SK-N-SH (cell line): Measurements from ENCODE around the gene LRRIQ3. TPM values are rescaled to one million over a fixed set of nuclear protein-coding genes. Genes with fewer than 3 reads are reported as not detected.

ENCODE experiments used
- CTCF ChIA-PET: fragments of 300-600, 350-600 bp; formaldehyde crosslinking; extraction: SDS; loops from one replicate; lab custom pipeline; 2021; lab: Yijun Ruan, JAX
- POLR2A ChIA-PET: fragments of 350-600 bp; sonication (Branson Sonifier 250); formaldehyde crosslinking; extraction: SDS; loops from one replicate; lab custom pipeline; 2020; ENCODE audit warnings: antibody characterized with exemption, inconsistent platforms; lab: Yijun Ruan, JAX
- DNase-seq: peaks from one replicate; pipeline ENCODE4 v3.0.0; 2012
- H2AFZ ChIP-seq: fragments of 200-600 bp; sonication (generic); 2 replicates; pipeline ENCODE4 v1.8.1; 2016; ENCODE audit warnings: antibody characterized with exemption, mild to moderate bottlenecking, low read depth
- H3F3A ChIP-seq: fragments of 200-600 bp; sonication (generic); replicated peaks from 2 replicates; pipeline ENCODE3; 2016; ENCODE audit warnings: antibody characterized with exemption, mild to moderate bottlenecking; ENCODE audit not compliant: insufficient read depth
- H3K27ac ChIP-seq, 2 experiments: fragments of 200-500 bp in 1 of 2; fragments of 200-600 bp in 1 of 2; sonication (Bioruptor generic) in 1 of 2; sonication (generic), shearing (Covaris generic) in 1 of 2; 2 replicates each; pipeline versions ENCODE4 v1.5.1 to v1.6.1; 2014 to 2016; ENCODE audit warnings: low read depth in 2 of 2, inconsistent platforms in 1 of 2, low read length in 1 of 2, mild to moderate bottlenecking in 1 of 2, mixed read lengths in 1 of 2
- H3K27me3 ChIP-seq: fragments of 200-600 bp; sonication (generic), shearing (Covaris generic); 2 replicates; pipeline ENCODE4 v1.6.1; 2016; ENCODE audit warnings: mixed run types; ENCODE audit not compliant: insufficient read depth
- H3K36me3 ChIP-seq, 2 experiments: fragments of 200-500 bp in 1 of 2; fragments of 200-600 bp in 1 of 2; sonication (Bioruptor generic) in 1 of 2; sonication (generic) in 1 of 2; replicated peaks in 1 of 2; 2 replicates each; pipeline versions ENCODE3 to v1.5.1; 2014 to 2016; ENCODE audit warnings: low read length in 1 of 2, mild to moderate bottlenecking in 1 of 2; ENCODE audit not compliant: insufficient read depth in 2 of 2, control insufficient read depth in 1 of 2
- H3K4me1 ChIP-seq, 2 experiments: fragments of 200-500 bp in 1 of 2; fragments of 200-600 bp in 1 of 2; sonication (Bioruptor generic) in 1 of 2; sonication (generic), shearing (Covaris generic) in 1 of 2; 2 replicates each; pipeline versions ENCODE4 v1.5.1 to v1.6.1; 2014 to 2016; ENCODE audit warnings: low read depth in 1 of 2, low read length in 1 of 2, mixed run types in 1 of 2; ENCODE audit not compliant: insufficient read depth in 2 of 2, control insufficient read depth in 1 of 2
- H3K4me2 ChIP-seq: fragments of 200-600 bp; sonication (generic), shearing (Covaris generic); 2 replicates; pipeline ENCODE4 v1.6.1; 2017; ENCODE audit warnings: mixed run types
- H3K4me3 ChIP-seq, 2 experiments: fragments of 200-500 bp in 1 of 2; fragments of 200-600 bp in 1 of 2; sonication (Bioruptor generic) in 1 of 2; sonication (generic), shearing (Covaris generic) in 1 of 2; 2 replicates each; pipeline versions ENCODE4 v1.5.1 to v1.8.1; 2014 to 2016; ENCODE audit warnings: low read depth in 2 of 2, inconsistent platforms in 1 of 2, low read length in 1 of 2, mild to moderate bottlenecking in 1 of 2, mixed read lengths in 1 of 2, moderate library complexity in 1 of 2
- H3K79me2 ChIP-seq: fragments of 200-600 bp; sonication (generic); 2 replicates; pipeline ENCODE4 v1.8.1; 2017; ENCODE audit warnings: mild to moderate bottlenecking; ENCODE audit not compliant: insufficient read depth
- H3K9ac ChIP-seq: fragments of 200-600 bp; sonication (generic); 2 replicates; pipeline ENCODE4 v1.6.1; 2017; ENCODE audit warnings: mixed run types
- H3K9me2 ChIP-seq: fragments of 200-600 bp; sonication (generic); 2 replicates; pipeline ENCODE4 v1.6.1; 2017; ENCODE audit warnings: mixed run types
- H3K9me3 ChIP-seq: fragments of 200-600 bp; sonication (generic); 2 replicates; pipeline ENCODE4 v1.6.1; 2017; ENCODE audit warnings: mixed run types, mild to moderate bottlenecking, moderate library complexity
- H4K20me1 ChIP-seq: fragments of 200-600 bp; sonication (generic); 2 replicates; pipeline ENCODE4 v1.6.1; 2017; ENCODE audit warnings: mild to moderate bottlenecking, mixed run types; ENCODE audit not compliant: insufficient read depth
- ELF1 ChIP-seq: IDR thresholded peaks from 2 replicates; pipeline ENCODE4 v1.4.0; 2012
- EP300 ChIP-seq, 2 experiments: IDR thresholded peaks; 2 replicates each; pipeline versions ENCODE4 v1.4.0 to v1.6.1; 2012; ENCODE audit warnings: borderline replicate concordance in 1 of 2, low read depth in 1 of 2, low read length in 1 of 2
- EZH2phosphoT487 ChIP-seq: fragments of 200-600 bp; sonication (generic); IDR thresholded peaks from 2 replicates; pipeline ENCODE4 v1.6.1; 2017; ENCODE audit warnings: low read depth, mixed run types, mild to moderate bottlenecking, antibody characterized with exemption, moderate library complexity, borderline replicate concordance
- FOXM1 ChIP-seq: IDR thresholded peaks from 2 replicates; pipeline ENCODE4 v1.4.0; 2012; ENCODE audit warnings: low read depth, mild to moderate bottlenecking
- GABPA ChIP-seq: IDR thresholded peaks from 2 replicates; pipeline ENCODE4 v1.4.0; 2012; ENCODE audit warnings: low read depth, mild to moderate bottlenecking
- GATA2 ChIP-seq: sonication (generic); formaldehyde crosslinking; IDR thresholded peaks from 2 replicates; pipeline ENCODE4 v1.5.0; 2020; ENCODE audit warnings: mild to moderate bottlenecking, missing genetic modification reagents
- MXI1 ChIP-seq: IDR thresholded peaks from 2 replicates; pipeline ENCODE4 v1.6.1; 2012; ENCODE audit warnings: mild to moderate bottlenecking, low read depth, low read length, improper control_type of control experiment
- PBX3 ChIP-seq: IDR thresholded peaks from 2 replicates; pipeline ENCODE4; 2012
- POLR2AphosphoS5 ChIP-seq: IDR thresholded peaks from 2 replicates; pipeline ENCODE4 v1.6.1; 2012; ENCODE audit warnings: low read depth, low read length
- RAD21 ChIP-seq: IDR thresholded peaks from 2 replicates; pipeline ENCODE4 v1.6.1; 2012; ENCODE audit warnings: mild to moderate bottlenecking, low read length
- REST ChIP-seq: IDR thresholded peaks from 2 replicates; pipeline ENCODE4 v1.6.1; 2012; ENCODE audit warnings: mild to moderate bottlenecking, low read depth, low read length, moderate library complexity
- RFX5 ChIP-seq: IDR thresholded peaks from 2 replicates; pipeline ENCODE4 v1.6.1; 2012; ENCODE audit warnings: mild to moderate bottlenecking, improper control_type of control experiment, low read length
- RXRA ChIP-seq: IDR thresholded peaks from 2 replicates; pipeline ENCODE4 v1.4.0; 2012; ENCODE audit warnings: low read depth, mild to moderate bottlenecking, borderline replicate concordance
- TCF12 ChIP-seq: IDR thresholded peaks from 2 replicates; pipeline ENCODE4 v1.4.0; 2012
- USF1 ChIP-seq: IDR thresholded peaks from 2 replicates; pipeline ENCODE4 v1.4.0; 2012; ENCODE audit warnings: low read depth, borderline replicate concordance
- ZBTB33 ChIP-seq: IDR thresholded peaks from 2 replicates; pipeline ENCODE4 v1.4.0; 2012; ENCODE audit warnings: low read depth, borderline replicate concordance
- WGBS: methylation state at CpG from one replicate; pipeline ENCODE4 v1.1.6; 2017; ENCODE audit warnings: low lambda C conversion rate; 5-methylcytosine and 5-hydroxymethylcytosine counted together
- polyA plus RNA-seq, 3 experiments: library from polyadenylated mRNA; depleted of rRNA; stranded (reverse); fragments of >200 nt; gene quantifications; 2 replicates each; pipeline ENCODE4 v1.2.3, GENCODE V29; 2012

The LRRIQ3 gene
- polyA plus RNA-seq, 1 of the 3 experiments (the other 2 are of a cell fraction), result 0.56 TPM

GRCh38 chr1:74083128-74083527 is 114.8 kb downstream of the LRRIQ3 start:
- no peaks in the 10 kb centered on the region for H3K79me2 ChIP-seq
- H3K9ac ChIP-seq, result no peak overlapping the region
- H3K9me3 ChIP-seq, result no peaks in the 10 kb centered on the region
- H2AFZ ChIP-seq, result no peak overlapping the region
- no peak overlapping the region for H3K4me2 ChIP-seq
- no peaks in the 10 kb centered on the region for H3K36me3 ChIP-seq
- H3F3A ChIP-seq, result no peaks in the 10 kb centered on the region
- no peak overlapping the region for H3K4me3 ChIP-seq
- TF ChIP-seq EZH2phosphoT487 (no peak), MXI1 (no peak), ELF1 (no peak), POLR2AphosphoS5 (no peak), GABPA (no peak), PBX3 (no peak), ZBTB33 (no peak), FOXM1 (no peak), RFX5 (no peak), GATA2 (no peak), TCF12 (no peak), USF1 (no peak), EP300 (IDR thresholded peaks at IDR 0.05; ENCODE audit: borderline replicate concordance in 1 of 2, low read depth in 1 of 2, low read length in 1 of 2) (no peak), RAD21 (no peak), REST (no peak), RXRA (no peak)
- no peak overlapping the region for H3K27ac ChIP-seq
- no peaks in the 10 kb centered on the region for H3K27me3 ChIP-seq
- WGBS, result 56% methylated on average over 1 of the region's 1 CpG
- H4K20me1 ChIP-seq, result no peaks in the 10 kb centered on the region
- no peaks in the 10 kb centered on the region for H3K4me1 ChIP-seq
- ChIA-PET POLR2A (no interaction called here), CTCF (interaction anchor here (1.3 kb wide), 1 partner anchor 386 kb away, joined by 3 read pairs; no protein-coding TSS in a partner anchor)
- no peaks in the 10 kb centered on the region for H3K9me2 ChIP-seq
- DNase-seq, result no peak
